GM19240 (cell line): Measurements from ENCODE around the gene ZNF853.
"Not testable (repeated sequence)": the region's sequence is repeated elsewhere in the genome, so short reads cannot be mapped to it uniquely, and the experiment has no call there.

Experiments
- DNase-seq: peaks from one replicate; pipeline ENCODE4 v3.0.0; 2011; ENCODE audit warnings: low spot score; ENCODE audit not compliant: insufficient read length

ZNF853 gene

DNA sequence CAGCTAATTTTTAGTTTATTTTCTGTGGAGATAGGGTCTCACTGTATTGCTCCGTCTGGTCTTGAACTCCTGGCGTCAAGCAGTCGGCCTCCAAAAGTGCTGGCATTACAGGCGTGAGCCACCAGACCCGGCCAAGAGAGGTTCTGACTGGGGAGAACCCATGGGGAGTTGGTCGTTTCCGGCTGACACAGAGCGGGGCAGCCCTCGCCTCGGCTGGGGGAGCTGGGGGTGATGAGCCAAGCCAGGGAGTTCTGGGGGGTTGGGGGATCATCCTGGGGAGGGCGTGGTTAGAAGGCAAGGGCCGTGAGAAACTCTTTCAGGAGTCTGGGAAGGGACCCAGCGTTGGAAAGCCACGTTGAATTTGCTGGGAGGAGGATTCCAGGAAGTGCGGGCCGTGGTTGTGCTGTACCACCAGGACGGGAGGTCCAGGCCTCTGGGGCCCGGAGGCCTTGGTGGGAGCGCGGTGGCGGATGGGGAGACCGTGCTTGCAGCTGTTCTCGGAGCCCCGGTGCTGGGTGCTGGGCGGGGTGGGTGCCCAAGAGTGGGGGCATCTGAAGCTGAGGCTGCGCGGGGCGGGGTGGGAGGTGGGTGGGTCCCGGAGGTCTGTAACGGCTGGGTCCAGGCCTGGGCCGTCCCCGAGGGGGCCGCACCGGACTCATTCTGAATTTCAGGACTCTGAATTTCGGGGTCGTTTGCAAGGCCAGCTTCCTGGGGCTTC is 8.4 kb upstream of the ZNF853 start:
- no peak for DNase-seq

DNA sequence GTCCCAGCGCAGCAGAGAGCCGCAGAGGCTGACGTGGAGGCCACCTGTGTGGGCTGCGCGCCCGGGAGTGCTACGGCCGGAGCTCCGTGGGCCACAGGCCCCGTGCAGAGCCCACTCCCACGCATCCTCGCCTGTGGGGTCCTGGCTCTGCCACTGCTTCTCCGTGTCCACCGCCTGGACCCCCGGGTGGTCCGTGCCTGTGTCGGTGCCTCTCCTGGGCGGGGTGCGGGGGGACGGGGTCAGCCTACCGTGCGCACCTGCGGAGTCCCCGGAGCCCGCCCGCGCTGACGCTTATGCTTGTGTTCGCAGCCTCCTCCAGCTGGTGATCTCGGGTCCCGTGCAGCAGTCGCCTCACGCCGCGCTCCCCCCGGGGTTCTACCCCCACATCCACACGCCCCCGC is 7.8 kb upstream of the ZNF853 start:
- no peak for DNase-seq

DNA sequence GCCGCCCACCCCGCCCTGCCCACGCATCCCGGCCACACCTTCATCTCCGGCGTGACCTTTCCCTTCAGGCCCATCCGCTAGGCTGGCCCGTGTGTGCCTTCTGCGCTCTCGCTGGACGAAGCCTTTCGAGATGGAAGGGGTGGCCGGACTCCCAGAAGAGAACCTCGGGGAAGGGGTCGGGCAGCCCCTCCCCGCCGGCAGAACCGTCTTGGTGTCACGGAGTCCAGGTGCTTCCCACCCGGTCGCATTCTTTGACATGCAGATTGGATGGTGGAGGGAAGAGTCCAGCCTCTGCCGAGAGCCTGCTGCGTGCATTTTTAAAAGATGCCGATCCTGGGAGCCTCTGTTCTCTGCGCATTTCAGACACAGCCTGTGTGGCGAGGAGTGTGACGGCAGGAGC is 7.3 kb upstream of the ZNF853 start:
- no peak for DNase-seq

DNA sequence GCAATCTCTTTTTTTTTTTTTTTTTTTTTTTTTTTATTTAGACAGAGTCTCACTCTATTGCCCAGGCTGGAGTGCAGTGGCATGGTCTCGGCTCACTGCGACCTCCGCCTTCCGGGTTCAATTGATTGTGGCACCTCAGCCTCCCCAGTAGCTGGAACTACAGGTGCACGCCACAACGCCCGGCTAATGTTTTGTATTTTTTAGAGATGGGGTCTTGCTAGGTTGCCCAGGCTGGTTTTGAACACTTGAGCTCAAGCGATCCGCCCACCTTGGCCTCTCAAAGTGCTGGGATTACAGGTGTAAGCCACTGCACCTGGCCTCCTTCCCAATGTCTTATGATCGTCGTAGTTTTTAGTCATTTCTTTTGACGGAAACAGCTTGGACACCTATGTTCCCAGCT is 6.6 kb upstream of the ZNF853 start:
- DNase-seq = no peak

DNA sequence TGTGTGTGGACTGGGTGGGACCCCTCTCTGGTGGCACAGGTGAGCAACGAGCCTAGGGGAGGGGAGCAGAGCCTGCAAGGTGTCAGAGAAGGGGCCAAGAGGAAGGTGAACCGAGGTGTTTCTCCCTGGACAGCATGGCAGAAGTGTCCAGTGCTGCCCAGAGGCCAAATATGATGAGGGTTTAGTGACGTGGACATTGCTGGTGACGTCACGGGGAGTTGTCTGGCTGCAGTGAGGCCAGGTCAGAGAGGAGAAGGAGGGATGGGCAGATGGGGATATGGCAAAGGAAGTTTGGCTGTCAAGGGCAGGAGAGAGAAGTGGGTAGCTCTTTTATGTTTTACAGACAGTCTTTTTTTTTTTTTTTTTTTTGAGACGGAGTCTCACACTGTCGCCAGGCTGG is 2.6 kb upstream of the ZNF853 start:
- no peak for DNase-seq

DNA sequence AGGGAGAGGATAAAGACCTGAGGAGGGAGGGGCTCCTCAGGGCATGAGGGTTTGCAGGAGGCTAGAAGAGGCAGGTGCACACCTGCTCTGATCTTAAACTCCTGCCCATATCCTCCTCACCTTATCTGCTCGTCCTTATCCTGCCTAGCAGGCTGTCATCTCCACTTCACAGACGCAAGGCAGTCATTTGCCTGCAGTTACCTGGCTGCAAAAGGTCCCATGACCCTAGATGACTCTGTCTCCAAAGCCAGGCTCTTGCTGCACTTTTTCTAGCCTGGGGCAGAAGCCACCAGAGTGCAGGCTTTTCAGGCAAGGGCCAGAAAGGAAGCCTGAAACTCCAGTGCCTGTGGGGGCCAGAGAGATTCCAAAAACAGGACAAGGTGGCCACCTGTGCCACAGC is 1.7 kb upstream of the ZNF853 start:
- no peak for DNase-seq

DNA sequence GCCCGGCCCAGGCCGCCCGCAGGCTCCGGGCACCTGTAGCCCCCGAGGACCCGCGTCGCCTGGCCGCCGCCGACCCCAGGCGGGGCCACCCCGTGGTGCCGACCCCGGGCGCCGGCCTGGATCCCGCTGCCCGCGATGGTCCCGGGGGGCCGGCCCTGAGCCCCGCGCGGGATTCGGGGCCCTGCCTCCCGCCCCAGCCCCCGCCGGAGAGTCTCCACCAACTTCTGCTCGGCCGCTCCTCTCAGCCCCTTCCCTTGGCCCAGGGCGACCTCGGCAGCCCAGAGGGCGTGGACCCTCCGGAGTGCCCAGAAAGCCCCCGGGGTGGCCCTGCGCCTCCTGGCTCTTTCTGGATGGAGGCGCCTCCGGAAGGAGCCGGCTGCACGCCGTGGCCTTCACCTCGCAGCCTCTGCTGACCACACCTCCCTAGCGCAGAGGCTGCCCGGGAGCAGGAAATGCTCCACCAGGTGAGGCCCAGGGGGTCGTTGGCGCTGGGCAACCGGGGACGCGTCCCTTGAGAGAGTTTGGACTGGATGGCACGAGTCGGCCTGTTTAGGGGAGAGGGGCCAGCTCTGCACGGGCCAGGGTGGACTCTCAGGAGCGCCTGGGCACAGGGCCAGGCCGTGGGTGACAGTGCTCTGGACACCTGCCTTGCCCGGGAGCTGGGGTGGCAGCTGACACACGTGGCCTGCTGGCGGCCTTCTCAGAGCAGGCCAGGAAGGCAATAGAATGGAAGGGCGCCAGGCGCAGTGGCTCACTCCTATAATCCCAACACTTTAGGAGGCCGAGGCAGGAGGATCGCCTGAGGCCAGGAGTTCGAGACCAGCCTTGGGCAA is 529 bp downstream of the ZNF853 start:
- no peak for DNase-seq

DNA sequence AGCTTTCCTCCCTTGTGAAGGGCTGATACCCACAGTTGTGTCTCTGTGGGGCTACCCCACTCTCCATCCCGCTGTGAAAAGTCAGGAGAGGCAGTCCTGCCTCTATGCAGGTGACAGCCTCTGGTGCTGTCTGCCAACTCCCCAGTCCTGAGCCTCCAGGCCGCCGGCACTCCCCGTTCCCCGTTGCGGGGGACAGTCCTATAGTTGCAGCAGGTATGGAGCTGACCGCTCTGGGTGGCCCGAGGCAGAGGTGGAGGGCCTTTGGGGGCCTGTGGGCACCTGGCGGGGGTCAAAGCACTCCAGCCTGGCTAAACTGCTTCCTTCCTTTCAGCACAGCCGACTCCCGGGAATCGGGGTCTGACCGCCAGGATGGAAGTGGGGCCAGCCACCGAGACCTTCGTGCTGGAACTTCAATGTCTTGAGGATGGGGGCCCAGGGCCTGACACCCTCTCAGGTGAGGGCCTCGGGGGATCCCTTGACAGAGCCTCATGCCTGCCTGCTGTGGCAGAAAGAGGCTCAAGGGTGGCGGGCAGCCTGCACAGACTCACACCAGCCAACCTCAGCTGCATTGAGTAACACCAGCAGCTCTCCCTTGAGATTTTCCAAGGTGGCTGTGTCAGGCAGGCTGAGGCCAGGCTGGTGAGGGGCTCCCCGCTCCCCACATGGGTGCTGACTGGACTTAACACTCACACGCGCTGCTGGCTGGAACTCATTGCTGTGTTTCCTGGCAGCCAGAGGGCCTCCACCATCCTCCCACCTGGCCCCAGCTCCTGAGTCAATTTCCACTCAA is 1.6 kb downstream of the ZNF853 start:
- DNase-seq = no peak

DNA sequence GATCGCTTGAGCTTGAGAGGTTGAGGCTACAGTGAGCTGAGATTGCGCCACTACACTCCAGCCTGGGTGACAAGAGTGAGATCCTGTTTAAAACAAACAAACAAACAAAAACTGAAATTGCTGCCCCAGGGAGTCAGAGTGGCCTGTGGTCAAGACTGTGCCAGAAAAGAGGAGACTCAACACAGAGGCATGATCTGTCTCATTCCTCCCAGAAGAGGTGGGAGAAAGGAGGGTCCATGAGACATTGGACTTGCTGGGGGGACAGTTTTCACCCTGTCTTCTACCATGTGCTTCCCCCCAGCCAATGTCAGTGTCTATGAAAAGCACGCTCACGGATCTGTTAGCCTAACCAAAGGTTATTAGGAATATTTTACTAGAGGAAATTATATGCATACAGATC is 3.2 kb downstream of the ZNF853 start:
- DNase-seq = no peak

DNA sequence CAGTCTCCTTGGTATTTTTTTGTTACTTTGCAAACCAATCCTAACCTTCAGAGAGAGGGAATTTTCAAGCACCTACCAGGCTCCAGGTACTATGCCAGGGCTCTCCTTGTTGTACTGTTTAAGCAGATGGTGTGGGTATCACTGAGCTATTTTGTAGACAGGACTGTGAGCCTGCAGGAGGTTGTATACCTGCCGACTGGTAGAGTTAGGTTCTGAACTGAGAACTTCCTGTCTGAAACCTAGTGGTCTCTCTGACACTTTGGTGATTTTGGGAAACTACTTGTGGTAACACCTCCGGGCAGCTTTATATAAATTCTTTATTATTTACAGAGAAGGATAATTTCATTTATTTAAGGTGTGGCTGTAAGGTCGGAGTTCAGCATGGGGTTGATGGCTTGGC is 4.6 kb downstream of the ZNF853 start:
- no peak for DNase-seq

DNA sequence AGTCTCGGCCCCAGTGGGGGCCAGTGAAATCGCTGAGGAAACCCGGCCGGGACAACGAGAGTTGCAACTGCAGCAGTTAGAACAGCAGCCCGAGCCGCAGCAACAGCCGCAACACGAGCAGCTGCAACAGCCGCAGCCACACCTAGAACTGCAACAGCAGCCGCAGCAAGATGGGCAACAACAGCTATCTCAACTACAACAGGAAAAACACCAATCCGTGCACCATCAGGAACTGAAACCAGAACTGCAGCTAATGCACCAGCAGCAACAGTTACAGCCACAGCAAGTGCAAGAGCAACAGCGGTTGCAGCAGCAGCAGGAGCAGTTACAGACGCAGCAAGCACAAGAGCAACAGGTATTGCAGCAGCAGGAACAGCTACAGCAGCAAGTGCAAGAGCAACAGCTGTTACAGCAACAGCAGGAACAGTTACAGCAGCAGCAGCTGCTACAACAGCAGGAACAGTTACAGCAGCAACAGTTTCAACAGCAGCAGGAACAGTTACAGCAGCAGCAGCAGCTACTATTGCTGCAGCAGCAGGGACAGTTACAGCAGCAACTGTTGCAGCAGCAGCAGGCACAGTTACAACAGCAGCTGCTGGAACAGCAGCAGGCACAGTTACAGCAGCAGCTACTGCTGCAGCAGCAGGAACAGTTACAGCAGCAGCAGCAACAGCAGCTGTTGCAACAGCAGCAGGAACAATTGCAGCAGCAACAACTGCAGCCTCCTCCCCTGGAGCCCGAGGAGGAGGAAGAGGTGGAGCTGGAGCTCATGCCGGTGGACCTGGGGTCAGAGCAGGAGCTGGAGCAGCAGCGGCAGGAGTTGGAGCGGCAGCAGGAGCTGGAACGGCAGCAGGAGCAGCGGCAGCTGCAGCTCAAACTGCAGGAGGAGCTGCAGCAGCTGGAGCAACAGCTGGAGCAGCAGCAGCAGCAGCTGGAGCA is 6.1 kb downstream of the ZNF853 start:
- no peak for DNase-seq

DNA sequence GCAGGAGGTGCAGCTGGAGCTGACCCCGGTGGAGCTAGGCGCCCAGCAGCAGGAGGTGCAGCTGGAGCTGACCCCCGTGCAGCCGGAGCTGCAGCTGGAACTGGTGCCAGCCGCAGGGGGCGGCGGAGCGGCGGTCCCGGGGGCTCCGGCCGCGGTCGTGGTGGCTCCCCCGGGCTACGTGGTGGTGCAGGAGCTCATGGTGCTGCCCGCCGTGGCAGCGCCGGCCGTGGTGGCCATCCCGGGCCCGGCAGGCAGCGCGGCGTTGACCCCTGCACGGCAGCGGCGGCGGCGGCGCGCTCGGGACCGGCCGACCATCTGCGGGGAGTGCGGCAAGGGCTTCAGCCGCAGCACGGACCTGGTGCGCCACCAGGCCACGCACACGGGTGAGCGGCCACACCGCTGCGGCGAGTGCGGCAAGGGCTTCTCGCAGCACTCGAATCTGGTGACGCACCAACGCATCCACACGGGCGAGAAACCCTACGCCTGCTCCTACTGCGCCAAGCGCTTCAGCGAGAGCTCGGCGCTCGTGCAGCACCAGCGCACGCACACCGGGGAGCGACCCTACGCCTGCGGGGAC is 6.8 kb downstream of the ZNF853 start:
- DNase-seq = no peak

DNA sequence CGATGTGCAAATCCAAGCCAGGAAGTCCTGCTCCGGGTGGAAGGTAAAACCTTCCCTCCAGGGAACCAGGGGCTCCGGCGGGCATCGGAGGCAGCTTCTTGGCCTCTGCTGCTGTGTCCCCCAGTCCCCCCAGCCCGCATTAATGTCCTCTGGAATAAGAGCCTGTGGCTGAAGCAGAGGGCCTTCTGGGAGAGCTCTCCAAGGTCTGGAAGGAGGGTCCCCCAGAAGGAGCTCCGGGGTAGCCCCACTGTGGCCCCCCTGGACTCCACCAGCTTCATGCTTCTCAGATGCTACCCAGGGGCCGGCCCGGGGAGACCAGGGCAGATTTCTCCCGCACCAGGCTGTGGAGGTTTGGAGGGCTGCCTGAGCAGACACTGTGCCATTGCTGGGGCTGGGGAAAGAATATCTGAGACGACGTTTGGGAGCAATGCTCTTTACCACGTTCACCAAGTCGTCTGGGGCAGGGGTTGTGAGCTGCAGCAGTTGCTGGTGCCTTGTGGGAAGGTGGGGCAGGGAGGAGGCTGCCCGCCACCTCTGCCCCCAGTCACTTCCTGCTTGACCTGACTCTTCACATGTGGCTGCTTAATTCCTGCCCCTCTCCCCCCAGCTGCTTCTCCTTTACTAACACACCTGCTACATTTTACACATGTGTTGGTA is 8.3 kb downstream of the ZNF853 start:
- peak; percentile 40 for DNase-seq

DNA sequence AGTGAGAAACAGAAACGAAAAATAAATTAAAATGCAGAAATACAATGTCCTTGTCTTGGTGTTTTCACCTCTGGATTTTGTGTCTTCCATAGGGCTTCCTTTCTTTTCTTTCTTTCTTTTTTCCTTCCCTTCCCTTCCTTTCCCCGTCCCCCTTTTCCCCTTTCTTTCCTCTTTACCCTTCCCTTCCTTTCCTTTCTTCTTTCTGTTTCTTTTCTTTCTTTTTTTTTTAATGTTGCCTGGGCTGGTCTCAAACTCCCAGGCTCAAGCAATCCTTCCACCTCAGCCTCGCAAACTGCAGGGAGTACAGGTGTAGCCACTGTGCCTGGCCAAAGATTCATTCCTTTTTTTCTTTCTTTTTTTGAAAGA is 8.8 kb downstream of the ZNF853 start:
- DNase-seq = no peak

DNA sequence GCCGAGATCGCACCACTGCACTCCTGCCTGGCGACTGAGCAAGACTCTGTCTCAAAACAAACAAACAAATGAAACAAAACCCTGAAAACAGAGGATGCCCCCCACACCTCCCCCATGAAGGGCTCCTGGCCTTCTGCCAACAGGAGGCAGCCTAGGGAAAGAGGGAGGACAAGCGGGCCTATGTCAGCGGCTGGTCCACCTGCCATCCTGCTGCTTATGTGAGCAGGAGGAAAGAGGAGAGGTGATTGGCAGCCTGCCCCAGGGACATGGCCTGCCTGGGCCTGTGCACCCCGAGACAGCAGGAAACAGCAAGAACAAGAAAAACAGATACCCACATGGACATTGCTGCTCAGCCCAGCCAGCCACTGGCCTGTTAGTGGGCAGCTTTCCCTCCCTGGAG is 12.6 kb downstream of the ZNF853 start:
- no peak for DNase-seq

DNA sequence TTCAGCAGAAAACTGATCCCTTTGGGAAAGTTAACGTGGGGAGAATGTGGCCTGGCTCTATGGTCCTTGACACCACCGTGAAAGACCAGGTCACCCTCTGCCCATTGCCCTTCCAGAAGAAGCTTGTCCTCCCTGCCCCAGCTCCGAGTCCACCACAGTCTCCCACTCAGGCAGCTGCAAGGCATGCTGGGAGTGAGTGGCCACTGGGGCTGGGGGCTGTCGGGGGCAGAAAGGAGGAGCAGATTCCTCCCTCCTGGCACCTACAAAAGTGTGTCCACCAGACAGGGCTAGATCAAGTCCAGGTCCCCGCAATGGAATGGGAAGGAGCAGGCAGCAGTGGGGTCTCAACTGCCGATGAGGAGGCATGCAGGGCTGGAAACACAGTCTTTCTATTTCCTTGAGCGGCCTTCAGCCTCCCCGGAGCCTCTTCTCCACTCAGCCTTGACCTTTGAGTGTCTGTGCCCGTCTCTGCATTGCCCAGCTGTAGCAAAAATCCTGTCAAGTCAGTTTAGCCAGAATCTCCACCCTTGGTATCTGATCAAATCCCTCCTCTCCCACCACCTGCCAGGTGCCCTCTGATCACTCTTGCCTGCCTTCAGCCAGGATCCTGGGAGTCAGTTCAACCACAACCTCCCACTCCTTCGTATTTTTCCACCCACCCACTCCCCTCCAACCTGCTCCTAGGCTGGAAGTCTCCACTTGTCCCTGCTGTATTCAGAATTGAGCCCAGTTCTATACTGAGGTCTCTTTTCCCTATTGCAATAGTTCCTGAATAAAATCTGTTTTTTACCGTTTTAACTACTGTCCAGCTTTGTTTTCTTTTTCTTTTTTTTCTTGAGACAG is 14.8 kb downstream of the ZNF853 start:
- DNase-seq = no peak

DNA sequence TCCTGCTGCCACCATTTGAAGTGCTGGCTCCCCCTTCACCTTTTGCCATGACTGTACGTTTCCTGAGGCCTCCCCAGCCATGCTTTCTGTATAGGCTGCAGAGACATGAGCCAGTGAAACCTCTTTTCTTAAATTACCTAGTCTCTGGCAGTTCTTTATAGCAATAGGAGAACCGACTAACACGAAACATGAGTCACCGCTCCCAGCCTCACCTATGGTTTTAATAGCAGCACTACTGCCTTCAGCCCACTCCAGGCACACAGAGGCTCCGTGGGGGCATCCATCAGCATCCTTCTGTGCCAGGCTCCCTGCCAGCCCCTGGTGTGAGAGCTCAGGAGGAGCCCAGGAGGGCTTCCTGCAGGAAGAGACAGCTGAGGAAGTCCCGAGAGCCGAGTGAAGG is 16.2 kb downstream of the ZNF853 start:
- DNase-seq = no peak

DNA sequence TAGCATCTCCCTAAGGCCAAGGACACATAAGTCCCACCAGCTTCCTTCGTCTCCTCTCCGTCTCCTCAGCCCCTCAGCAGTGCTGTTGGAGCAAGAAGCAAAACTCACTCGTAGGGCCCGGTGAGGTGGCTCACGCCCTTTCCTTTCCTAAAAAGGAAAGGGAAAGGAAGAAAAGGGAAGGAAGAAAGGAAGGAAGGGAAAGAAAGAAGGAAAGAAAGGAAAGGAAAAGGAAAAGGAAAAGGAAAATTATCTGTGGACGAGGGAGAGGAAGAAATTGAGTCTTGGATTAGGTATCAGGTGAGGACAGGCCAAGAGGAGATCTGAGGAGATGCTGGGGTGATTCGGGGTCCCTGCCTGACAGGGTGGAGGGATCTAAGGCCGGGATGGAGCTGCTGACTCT is 18.6 kb downstream of the ZNF853 start:
- DNase-seq = no peak

DNA sequence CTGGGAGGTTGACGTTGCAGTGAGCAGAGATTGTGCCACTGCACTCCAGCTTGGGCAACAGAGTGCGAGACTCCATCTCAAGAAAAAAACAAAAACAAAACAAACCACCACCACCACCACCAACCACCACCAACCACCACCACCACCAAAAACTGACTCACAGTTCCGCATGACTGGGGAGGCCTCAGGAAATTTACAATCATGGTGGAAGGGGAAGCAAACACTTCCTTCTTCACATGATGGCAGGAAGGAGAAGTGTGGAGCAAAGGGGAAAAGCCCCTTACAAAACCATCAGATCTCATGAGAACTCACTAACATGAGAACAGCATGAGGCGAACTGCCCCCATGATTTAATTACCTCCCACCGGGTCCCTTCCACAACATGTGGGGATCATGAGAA is 19.6 kb downstream of the ZNF853 start:
- not testable (repeated sequence) for DNase-seq
